WERI-Rb-1 (cell line): Measurements from ENCODE around the gene CCDC9.
A peak's percentile ranks its signal among the peaks of the same experiment; 100 is the strongest.

ENCODE experiments used
- DNase-seq: peaks from one replicate; pipeline ENCODE4 v3.0.0-alpha.2; 2020
- H3K27ac ChIP-seq: fragments of 250-450 bp; sonication (Bioruptor Pico); 2 replicates; pipeline ENCODE4 v1.5.1; 2020; ENCODE audit warnings: mild to moderate bottlenecking, moderate library complexity
- H3K27me3 ChIP-seq: fragments of 250-450 bp; sonication (Bioruptor Pico); 2 replicates; pipeline ENCODE4 v1.5.1; 2021; ENCODE audit warnings: mild to moderate bottlenecking, low read depth, moderate library complexity; ENCODE audit not compliant: insufficient read depth, severe bottlenecking
- H3K36me3 ChIP-seq: fragments of 250-450 bp; sonication (Bioruptor Pico); 2 replicates; pipeline ENCODE4 v1.5.1; 2020; ENCODE audit warnings: mild to moderate bottlenecking, moderate library complexity
- H3K4me3 ChIP-seq: 2 replicates; pipeline ENCODE4 v1.5.1; 2011; ENCODE audit warnings: low read depth, mild to moderate bottlenecking, control low read depth, low read length
- H3K9me3 ChIP-seq: fragments of 250-450 bp; sonication (Bioruptor Pico); 2 replicates; pipeline ENCODE4 v1.5.1; 2021; ENCODE audit warnings: mild to moderate bottlenecking, moderate library complexity; ENCODE audit not compliant: severe bottlenecking
- CTCF ChIP-seq: IDR thresholded peaks from 2 replicates; pipeline ENCODE4 v1.5.1; 2011; ENCODE audit warnings: low read depth, mild to moderate bottlenecking, control low read depth, inconsistent platforms, low read length

Gene CCDC9

GRCh38 chr19:47230921-47231214 is 25.5 kb upstream of the CCDC9 start, which contains the start of gene BBC3:
Gene BBC3, minus strand, starts transcription at chr19:47231199. Its CDS starts 2,768 bp downstream, at chr19:47228431.
- Histone ChIP-seq H3K9me3 (no peaks in the 10 kb centered on the region), H3K36me3 (no peaks in the 10 kb centered on the region), H3K4me3 (peak within 1 kb of the TSS; percentile 89), H3K27me3 (no peaks in the 10 kb centered on the region), H3K27ac (peak within 1 kb of the TSS; percentile 96)
- DNase-seq: no peak
- no peak for TF ChIP-seq CTCF

- Histone ChIP-seq H3K4me3 (peak overlapping the region; percentile 53), H3K9me3 (no peaks in the 10 kb centered on the region), H3K36me3 (no peaks in the 10 kb centered on the region), H3K27ac (peak overlapping the region; percentile 96), H3K27me3 (no peaks in the 10 kb centered on the region)
- no peak for TF ChIP-seq CTCF
- DNase-seq: peak; percentile 92
Measured at GRCh38 chr19:47231215-47232054, 24.9 kb upstream of the CCDC9 start.

- Histone ChIP-seq H3K36me3 (no peaks in the 10 kb centered on the region), H3K4me3 (no peak overlapping the region)
- no peak for TF ChIP-seq CTCF
Measured at GRCh38 chr19:47232422-47233211, 23.7 kb upstream of the CCDC9 start.

GRCh38 chr19:47236072-47236675 is 20.2 kb upstream of the CCDC9 start:
- Histone ChIP-seq H3K4me3 (no peak overlapping the region), H3K36me3 (no peaks in the 10 kb centered on the region), H3K27ac (no peak overlapping the region), H3K9me3 (no peaks in the 10 kb centered on the region), H3K27me3 (peaks cover 10% of the 10 kb centered on the region)
- no peak for DNase-seq
- no peak for TF ChIP-seq CTCF

More at GRCh38 chr19:47232422-47233211, 23.7 kb upstream of the CCDC9 start:
- Histone ChIP-seq H3K27me3 (no peaks in the 10 kb centered on the region), H3K27ac (peak overlapping the region; percentile 96), H3K9me3 (no peaks in the 10 kb centered on the region)
- no peak for DNase-seq

- no peak overlapping the region for H3K27ac ChIP-seq
- H3K36me3 ChIP-seq: no peaks in the 10 kb centered on the region
- peaks cover 10% of the 10 kb centered on the region for H3K27me3 ChIP-seq
- H3K9me3 ChIP-seq: no peaks in the 10 kb centered on the region
- peak overlapping the region; percentile 23; the same call in 1 of the 2 replicates for H3K4me3 ChIP-seq
- no peak for DNase-seq
- no peak for TF ChIP-seq CTCF
Measured at GRCh38 chr19:47239152-47239551, 17.2 kb upstream of the CCDC9 start.
